DMS 273 (cell line): Measurements from ENCODE around the gene DUSP11.
"Not testable (repeated sequence)": the region's sequence is repeated elsewhere in the genome, so short reads cannot be mapped to it uniquely, and the experiment has no call there.

Experiments used
- DNase-seq: peaks from one replicate; lab custom pipeline; 2025; ENCODE audit not compliant: unreplicated experiment; lab: John Stamatoyannopoulos, UW

Gene DUSP11

DNA sequence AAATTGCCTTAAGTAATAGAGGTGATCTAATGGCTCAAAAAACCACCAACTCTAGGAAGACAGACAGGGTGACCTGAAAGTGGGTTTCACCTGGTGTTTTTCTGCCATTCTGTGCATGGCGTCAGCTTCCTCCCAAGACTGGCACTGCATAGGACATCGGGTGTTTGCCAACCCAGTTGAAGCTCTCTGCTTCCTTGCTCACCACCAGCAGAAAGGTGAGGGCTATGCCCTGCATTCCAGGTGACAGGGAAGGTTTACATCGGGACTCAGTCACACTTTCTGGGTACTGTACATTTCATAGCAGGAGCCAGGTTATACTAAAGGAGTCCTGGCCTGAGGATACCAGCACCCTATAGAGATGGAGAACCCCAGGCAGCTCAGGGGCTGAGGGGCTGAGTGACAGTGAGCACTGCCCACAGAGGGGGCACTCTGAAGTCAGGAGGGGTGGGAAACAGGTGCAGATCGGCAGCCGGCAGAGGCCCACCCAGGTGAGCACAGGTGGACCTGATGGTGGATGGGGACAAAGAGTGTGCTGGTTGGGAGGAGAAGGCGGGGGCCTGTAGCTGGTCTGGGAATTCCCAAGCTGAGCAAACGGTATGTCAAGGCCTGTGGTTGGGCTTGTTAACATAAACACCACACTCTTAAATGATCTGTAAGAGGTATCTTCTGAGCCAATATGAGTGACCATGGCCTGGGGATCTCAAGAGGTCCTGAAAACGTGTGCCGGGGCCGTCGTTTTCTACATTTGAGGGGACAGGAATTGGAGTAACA, 60.9 kb downstream of the DUSP11 start:
- DNase-seq: no peak

GRCh38 chr2:73718421-73718820, 61.5 kb downstream of the DUSP11 start:
- no peak for DNase-seq

- not testable (repeated sequence) for DNase-seq
Measured at GRCh38 chr2:73717695-73718094, 62.2 kb downstream of the DUSP11 start.

DNA sequence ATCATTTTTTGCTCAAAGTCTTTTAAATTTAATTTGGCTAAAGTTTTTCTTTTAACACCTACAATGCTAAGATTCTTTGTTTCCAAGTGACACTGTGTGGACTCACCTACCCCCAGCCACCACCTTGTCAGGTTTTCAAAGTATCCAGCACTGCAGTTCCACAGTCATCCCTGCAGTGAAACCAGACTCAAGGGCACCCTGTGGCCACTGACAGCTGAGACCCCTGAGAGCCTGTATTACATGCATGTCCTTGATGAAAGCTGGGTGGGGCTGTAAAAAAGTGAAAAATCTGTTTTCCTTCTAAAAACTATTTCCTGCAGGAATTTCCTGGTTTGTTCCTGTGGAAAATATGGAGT, 62.7 kb downstream of the DUSP11 start:
- no peak for DNase-seq

- DNase-seq: no peak
Measured at GRCh38 chr2:73716543-73717250, 63.2 kb downstream of the DUSP11 start.

GRCh38 chr2:73714091-73714490, 65.8 kb downstream of the DUSP11 start:
- no peak for DNase-seq
